Bronchial epithelial cell (primary cell): Measurements from ENCODE around the gene KRTAP4-11. TPM values are rescaled to one million over a fixed set of nuclear protein-coding genes. Genes with fewer than 3 reads are reported as not detected.
A peak's percentile ranks its signal among the peaks of the same experiment; 100 is the strongest.
"Not testable (repeated sequence)": the region's sequence is repeated elsewhere in the genome, so short reads cannot be mapped to it uniquely, and the experiment has no call there.

ENCODE experiments used
- DNase-seq: peaks from one replicate; pipeline ENCODE4 v3.0.0-alpha.2; 2010; ENCODE audit warnings: low read depth
- FAIRE-seq: peaks from 2 replicates; lab custom pipeline; 2011; peaks lifted over from hg19 to GRCh38; lab: Jason Lieb, UNC
- H3K27me3 ChIP-seq: 2 replicates; pipeline ENCODE4 v1.5.1; 2011; ENCODE audit warnings: low read length; ENCODE audit not compliant: control insufficient read depth, insufficient read depth
- H3K36me3 ChIP-seq: 2 replicates; pipeline ENCODE4 v1.5.1; 2011; ENCODE audit warnings: low read length; ENCODE audit not compliant: control insufficient read depth, insufficient read depth
- H3K4me3 ChIP-seq: 2 replicates; pipeline ENCODE4 v1.5.1; 2011; ENCODE audit warnings: mild to moderate bottlenecking, low read depth, low read length, control low read depth
- CTCF ChIP-seq: IDR thresholded peaks from 2 replicates; pipeline ENCODE4 v1.5.1; 2011; ENCODE audit warnings: mild to moderate bottlenecking, moderate library complexity, low read length, control low read depth, inconsistent platforms; ENCODE audit not compliant: insufficient read depth, severe bottlenecking
- total RNA-seq: library from RNA; depleted of rRNA; stranded (reverse); fragments of >200 nt; gene quantifications from 2 replicates; pipeline ENCODE4 v1.2.1, GENCODE V29; 2014

Gene KRTAP4-11
- total RNA-seq, 1 donor from 2014 or later: not detected

GRCh38 chr17:41126412-41126811, 8.2 kb upstream of the KRTAP4-11 start:
- no peaks in the 10 kb centered on the region for H3K36me3 ChIP-seq
- TF ChIP-seq CTCF: no peak
- no peaks in the 10 kb centered on the region for H3K27me3 ChIP-seq
- FAIRE-seq: no peak
- H3K4me3 ChIP-seq: no peak overlapping the region
- DNase-seq: no peak

- TF ChIP-seq CTCF: no peak
- H3K27me3 ChIP-seq: no peaks in the 10 kb centered on the region
- no peaks in the 10 kb centered on the region for H3K36me3 ChIP-seq
- FAIRE-seq (no peak), DNase-seq (no peak)
- no peak overlapping the region for H3K4me3 ChIP-seq
Measured at GRCh38 chr17:41125064-41125463, 6.9 kb upstream of the KRTAP4-11 start.

- H3K27me3 ChIP-seq, H3K4me3 ChIP-seq, H3K36me3 ChIP-seq, FAIRE-seq, DNase-seq: not testable (repeated sequence)
Measured at GRCh38 chr17:41123991-41124371, 5.8 kb upstream of the KRTAP4-11 start, which contains the start of gene KRTAP4-12. KRTAP4-12 (minus strand) TSS chr17:41124182; CDS start chr17:41124122, 60 bp downstream.

GRCh38 chr17:41123292-41123990, 5.3 kb upstream of the KRTAP4-11 start:
- not testable (repeated sequence) for H3K27me3 ChIP-seq, FAIRE-seq, DNase-seq

GRCh38 chr17:41121742-41122141, 3.6 kb upstream of the KRTAP4-11 start:
- TF ChIP-seq CTCF: no peak
- FAIRE-seq (no peak), DNase-seq (no peak)
- no peak overlapping the region for H3K4me3 ChIP-seq
- no peaks in the 10 kb centered on the region for H3K36me3 ChIP-seq
- no peaks in the 10 kb centered on the region for H3K27me3 ChIP-seq

More at GRCh38 chr17:41123292-41123990, 5.3 kb upstream of the KRTAP4-11 start:
- H3K4me3 ChIP-seq, H3K36me3 ChIP-seq: not testable (repeated sequence)

- H3K27me3 ChIP-seq, H3K4me3 ChIP-seq, H3K36me3 ChIP-seq: not testable (repeated sequence)
- DNase-seq (peak; percentile 49), FAIRE-seq (peak; percentile 40)
Measured at GRCh38 chr17:41119696-41120690, 1.8 kb upstream of the KRTAP4-11 start.

GRCh38 chr17:41118721-41119120, 548 bp upstream of the KRTAP4-11 start:
- no peaks in the 10 kb centered on the region for H3K27me3 ChIP-seq
- H3K4me3 ChIP-seq: no peak overlapping the region
- FAIRE-seq (no peak), DNase-seq (no peak)
- TF ChIP-seq CTCF: no peak
- H3K36me3 ChIP-seq: no peaks in the 10 kb centered on the region
